Epithelial cell of proximal tubule (primary cell): ENCODE measurements around the gene ADAMTS8. TPM values are rescaled to one million over a fixed set of nuclear protein-coding genes. Genes with fewer than 3 reads are reported as not detected.

ENCODE experiments used
- DNase-seq: peaks from one replicate; pipeline ENCODE4 v3.0.0-alpha.2; 2011; ENCODE audit warnings: low read depth
- H3K4me3 ChIP-seq: 2 replicates; pipeline ENCODE4 v1.5.1; 2011; ENCODE audit warnings: low read depth, mild to moderate bottlenecking, low read length
- CTCF ChIP-seq: conservative IDR thresholded peaks from 2 replicates; pipeline ENCODE4 v1.5.1; 2012; ENCODE audit warnings: low read depth, mild to moderate bottlenecking, low read length
- total RNA-seq: library from RNA; depleted of rRNA; stranded (reverse); fragments of >200 nt; gene quantifications from 2 replicates; pipeline ENCODE4 v1.2.3, GENCODE V29; 2015

ADAMTS8 gene
- total RNA-seq, 1 donor from 2014 or later, result not detected

- no peak overlapping the region for H3K4me3 ChIP-seq
- no peak for TF ChIP-seq CTCF
- no peak for DNase-seq
These were observed 39.7 kb downstream of the ADAMTS8 start for GRCh38 chr11:130388607-130389205.

- DNase-seq, result no peak
- TF ChIP-seq CTCF, result no peak
- no peak overlapping the region for H3K4me3 ChIP-seq
These were observed 42.4 kb downstream of the ADAMTS8 start for GRCh38 chr11:130386056-130386455.

- peak; percentile 84 for DNase-seq
- no peak overlapping the region for H3K4me3 ChIP-seq
- no peak for TF ChIP-seq CTCF
These were observed 44.8 kb downstream of the ADAMTS8 start for GRCh38 chr11:130383344-130384211.

- TF ChIP-seq CTCF, result peak; percentile 14
- no peak for DNase-seq
- H3K4me3 ChIP-seq, result no peak overlapping the region
These were observed 47.1 kb downstream of the ADAMTS8 start for GRCh38 chr11:130381317-130381716.

- DNase-seq, result no peak
- H3K4me3 ChIP-seq, result no peak overlapping the region
- TF ChIP-seq CTCF, result no peak
These were observed 47.6 kb downstream of the ADAMTS8 start for GRCh38 chr11:130380778-130381177.

- H3K4me3 ChIP-seq, result no peak overlapping the region
- peak; percentile 61 for DNase-seq
- no peak for TF ChIP-seq CTCF
These were observed 49.1 kb downstream of the ADAMTS8 start for GRCh38 chr11:130379276-130379675.
